Measurements from ENCODE around the gene PSMB10. TPM values are rescaled to one million over a fixed set of nuclear protein-coding genes. Genes with fewer than 3 reads are reported as not detected.

The PSMB10 gene
- total RNA-seq, 1 experiment from 2014 or later = 41.0 TPM

GRCh38 chr16:67923414-67924116, 13.1 kb downstream of the PSMB10 start:
- Histone ChIP-seq H3K79me2 (ENCODE audit: insufficient read depth, low read length) (no peaks in the 10 kb centered on the region), H3K9me2 (ENCODE audit: insufficient read depth) (no peaks in the 10 kb centered on the region), H3K9me3 (ENCODE audit: control insufficient read depth in 1 of 2, insufficient read depth in 1 of 2, low read depth in 1 of 2, low read length in 2 of 2) (no peaks in the 10 kb centered on the region), H3K27ac (ENCODE audit: low read depth, low read length) (no peak overlapping the region), H3K4me1 (ENCODE audit: control insufficient read depth in 1 of 2, insufficient read depth in 2 of 2, low read length in 2 of 2) (no peaks in the 10 kb centered on the region), H3K36me3 (ENCODE audit: control insufficient read depth in 1 of 2, insufficient read depth in 2 of 2, low read length in 2 of 2) (no peaks in the 10 kb centered on the region), H2AFZ (ENCODE audit: low read depth, low read length, poor library complexity, severe bottlenecking) (no peak overlapping the region), H3K4me3 (replicated peaks in 1 of 2; ENCODE audit: low read depth in 1 of 2, low read length in 2 of 2) (no peak overlapping the region), H3K4me2 (ENCODE audit: low read length) (no peak overlapping the region), H4K20me1 (ENCODE audit: insufficient read depth) (no peaks in the 10 kb centered on the region), H3K27me3 (ENCODE audit: insufficient read depth, low read length) (no peaks in the 10 kb centered on the region), H3K9ac (ENCODE audit: low read length) (no peak overlapping the region)
- ATAC-seq = no peak
- DNase-seq (ENCODE audit: low read depth, low spot score) = no peak
- TF ChIP-seq TCF7L2 (IDR thresholded peaks at IDR 0.05; ENCODE audit: borderline replicate concordance, extremely low read depth, insufficient read depth, insufficient read length) (no peak), CEBPB (IDR thresholded peaks at IDR 0.05; ENCODE audit: low read depth) (no peak), ZNF274 (IDR thresholded peaks at IDR 0.05; ENCODE audit: low read depth, low read length) (no peak), ZFX (IDR thresholded peaks at IDR 0.05) (no peak), RAD21 (IDR thresholded peaks at IDR 0.05; ENCODE audit: low read depth) (no peak), CBX3 (IDR thresholded peaks at IDR 0.05; ENCODE audit: low read depth) (no peak), POLR2AphosphoS5 (IDR thresholded peaks at IDR 0.05; ENCODE audit: low read depth, low read length) (no peak), POLR2A (IDR thresholded peaks at IDR 0.05; ENCODE audit: borderline replicate concordance, extremely low read depth, insufficient read depth, insufficient read length) (no peak), SRF (IDR thresholded peaks at IDR 0.05; ENCODE audit: low read depth) (no peak)
- TF ChIP-seq, protein P1, sequence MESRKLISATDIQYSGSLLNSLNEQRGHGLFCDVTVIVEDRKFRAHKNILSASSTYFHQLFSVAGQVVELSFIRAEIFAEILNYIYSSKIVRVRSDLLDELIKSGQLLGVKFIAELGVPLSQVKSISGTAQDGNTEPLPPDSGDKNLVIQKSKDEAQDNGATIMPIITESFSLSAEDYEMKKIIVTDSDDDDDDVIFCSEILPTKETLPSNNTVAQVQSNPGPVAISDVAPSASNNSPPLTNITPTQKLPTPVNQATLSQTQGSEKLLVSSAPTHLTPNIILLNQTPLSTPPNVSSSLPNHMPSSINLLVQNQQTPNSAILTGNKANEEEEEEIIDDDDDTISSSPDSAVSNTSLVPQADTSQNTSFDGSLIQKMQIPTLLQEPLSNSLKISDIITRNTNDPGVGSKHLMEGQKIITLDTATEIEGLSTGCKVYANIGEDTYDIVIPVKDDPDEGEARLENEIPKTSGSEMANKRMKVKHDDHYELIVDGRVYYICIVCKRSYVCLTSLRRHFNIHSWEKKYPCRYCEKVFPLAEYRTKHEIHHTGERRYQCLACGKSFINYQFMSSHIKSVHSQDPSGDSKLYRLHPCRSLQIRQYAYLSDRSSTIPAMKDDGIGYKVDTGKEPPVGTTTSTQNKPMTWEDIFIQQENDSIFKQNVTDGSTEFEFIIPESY (IDR thresholded peaks at IDR 0.05; ENCODE audit: extremely low read depth, insufficient replicate concordance, low read length) = no peak
- TF ChIP-seq, protein P2, sequence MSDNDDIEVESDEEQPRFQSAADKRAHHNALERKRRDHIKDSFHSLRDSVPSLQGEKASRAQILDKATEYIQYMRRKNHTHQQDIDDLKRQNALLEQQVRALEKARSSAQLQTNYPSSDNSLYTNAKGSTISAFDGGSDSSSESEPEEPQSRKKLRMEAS (IDR thresholded peaks at IDR 0.05) = no peak
- ChIA-PET POLR2A (no interaction called here), RAD21 (ENCODE audit: low non-redundant PET in 1 of 2, low total read pairs in 2 of 2, uncharacterized antibody in 2 of 2, unreplicated experiment in 2 of 2) (no interaction called here), CTCF (interaction anchor here (0.6 to 1.4 kb wide), 3 partner anchors 40 to 400 kb away, joined by 3 to 4 read pairs (median 3); no protein-coding TSS in a partner anchor)
- no TSS peak for BruUV-seq (replicated peaks)
- intact Hi-C loops (cut with micrococcal nuclease) = no loop called here

Measured in HCT116 (cell line).